ENCODE measurements around the gene NCF1. TPM values are rescaled to one million over a fixed set of nuclear protein-coding genes. Genes with fewer than 3 reads are reported as not detected.
A peak's percentile ranks its signal among the peaks of the same experiment; 100 is the strongest.
"Not testable (repeated sequence)": the region's sequence is repeated elsewhere in the genome, so short reads cannot be mapped to it uniquely, and the experiment has no call there.

NCF1 gene
- total RNA-seq (1 to 10 TPM; 3.9 to 4.5 TPM), total RNA-seq (0 to 7.4 (median 0.72) reads per million in 172 experiments)
- 22.0 TPM for polyA plus RNA-seq (2013, experiment 1 of 2)
- 28.9 TPM for polyA plus RNA-seq (2013, experiment 2 of 2)

DNA sequence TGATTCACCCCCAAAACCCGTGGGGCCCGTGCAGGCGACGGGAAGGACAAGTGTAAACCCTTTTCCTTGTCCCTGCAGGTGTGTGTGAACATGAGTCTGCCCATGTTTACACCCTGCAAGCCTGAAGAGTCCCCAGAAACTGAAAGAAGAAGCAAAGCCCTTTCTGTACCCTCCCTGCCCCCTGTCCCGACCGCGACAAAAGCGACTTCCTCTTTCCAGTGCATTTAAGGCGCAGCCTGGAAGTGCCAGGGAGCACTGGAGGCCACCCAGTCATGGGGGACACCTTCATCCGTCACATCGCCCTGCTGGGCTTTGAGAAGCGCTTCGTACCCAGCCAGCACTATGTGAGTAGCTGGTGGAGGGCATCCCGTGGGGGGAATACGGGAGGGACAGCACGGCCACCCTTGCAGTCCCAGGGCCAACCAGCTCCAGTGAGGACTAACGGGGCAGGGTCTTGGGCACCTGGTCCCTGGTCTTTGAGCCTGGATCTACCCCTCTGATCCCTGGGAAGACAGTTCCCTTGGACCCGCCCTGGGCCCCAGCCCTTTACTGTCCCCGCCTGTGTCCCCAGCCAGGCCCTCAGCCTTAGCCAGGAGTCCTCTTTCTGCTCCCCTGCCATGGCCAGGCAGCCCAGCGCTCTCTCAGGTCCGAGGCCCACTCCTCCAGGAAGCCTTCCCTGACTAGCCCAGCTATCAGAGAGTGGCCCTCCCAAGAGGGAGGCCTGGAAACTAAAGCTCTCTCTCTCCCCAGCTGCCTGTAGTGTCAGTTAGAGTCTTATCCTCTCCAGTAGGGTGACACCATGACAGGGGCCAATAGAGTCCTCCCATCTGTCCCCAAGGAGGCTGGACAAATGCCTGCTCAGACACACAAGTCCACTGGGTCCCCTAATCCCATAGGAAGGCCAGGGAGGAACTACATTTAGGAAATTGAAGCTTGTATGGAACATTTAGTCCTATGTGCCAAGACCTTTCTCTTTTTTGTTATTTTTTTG, at the start of gene NCF1:
Gene NCF1 (plus strand): TSS at position 252 of the 991 bp plus-strand sequence. CDS start 21 bp downstream, at position 273.
- H3K4me1 ChIP-seq (ENCODE audit: insufficient read depth, low read length); H3K27ac ChIP-seq (ENCODE audit: low read depth in 1 of 2, low read length in 2 of 2); H3K36me3 ChIP-seq (ENCODE audit: insufficient read depth, low read length); POLR2A ChIA-PET; intact Hi-C loops (cut with DNase I, micrococcal nuclease); H3K27me3 Mint-ChIP-seq; H3K4me3 Mint-ChIP-seq; H3K4me3 ChIP-seq (ENCODE audit: low read length); H3K27ac Mint-ChIP-seq; CTCF ChIA-PET; H3K36me3 Mint-ChIP-seq (ENCODE audit: low read depth); H3K27me3 ChIP-seq (ENCODE audit: control insufficient read depth in 1 of 2, insufficient read depth in 2 of 2, low read length in 2 of 2); H3K4me1 Mint-ChIP-seq (ENCODE audit: low read depth); DNase-seq; H3K9me3 ChIP-seq (ENCODE audit: control insufficient read depth in 1 of 2, insufficient read depth in 1 of 2, low read length in 2 of 2); H3K9me3 Mint-ChIP-seq: not testable (repeated sequence)
- peak; percentile 17 for ATAC-seq (ENCODE audit: poor library complexity)

DNA sequence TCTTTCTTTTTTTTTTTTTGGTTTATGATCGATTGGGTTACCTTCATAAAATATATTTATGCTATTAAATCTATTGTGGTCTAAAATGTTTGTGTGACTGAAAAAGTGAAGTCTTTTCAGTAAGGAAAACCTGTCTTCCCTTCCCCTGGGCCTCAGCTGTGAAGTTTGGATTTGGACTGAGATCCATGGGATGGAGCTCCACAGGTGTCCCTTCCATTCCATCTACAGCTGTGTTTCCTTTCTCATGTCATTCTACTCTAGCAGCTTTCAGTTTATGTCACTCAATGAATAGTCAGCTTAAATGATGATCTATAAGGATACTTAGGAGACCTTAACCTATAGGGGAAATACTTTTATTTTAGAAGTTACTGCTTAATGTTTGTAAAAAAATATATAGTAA, 48.0 kb upstream of the NCF1 start:
- H3K9me3 Mint-ChIP-seq: no peaks in the 10 kb centered on the region
- Histone ChIP-seq H3K9me3 (ENCODE audit: control insufficient read depth in 1 of 2, insufficient read depth in 1 of 2, low read length in 2 of 2) (no peaks in the 10 kb centered on the region), H3K27ac (ENCODE audit: low read depth in 1 of 2, low read length in 2 of 2) (no peak overlapping the region), H3K4me1 (ENCODE audit: insufficient read depth, low read length) (no peaks in the 10 kb centered on the region), H3K4me3 (ENCODE audit: low read length) (no peak overlapping the region), H3K27me3 (ENCODE audit: control insufficient read depth in 1 of 2, insufficient read depth in 2 of 2, low read length in 2 of 2) (no peaks in the 10 kb centered on the region), H3K36me3 (ENCODE audit: insufficient read depth, low read length) (peaks cover 22% of the 10 kb centered on the region)
- intact Hi-C loops (cut with DNase I, micrococcal nuclease): no loop called here
- H3K27me3 Mint-ChIP-seq: no peaks in the 10 kb centered on the region
- H3K27ac Mint-ChIP-seq: peak overlapping the region; percentile 52
- ChIA-PET CTCF (no interaction called here), POLR2A (no interaction called here)
- H3K4me3 Mint-ChIP-seq: no peak overlapping the region
- TF ChIP-seq, protein P1, sequence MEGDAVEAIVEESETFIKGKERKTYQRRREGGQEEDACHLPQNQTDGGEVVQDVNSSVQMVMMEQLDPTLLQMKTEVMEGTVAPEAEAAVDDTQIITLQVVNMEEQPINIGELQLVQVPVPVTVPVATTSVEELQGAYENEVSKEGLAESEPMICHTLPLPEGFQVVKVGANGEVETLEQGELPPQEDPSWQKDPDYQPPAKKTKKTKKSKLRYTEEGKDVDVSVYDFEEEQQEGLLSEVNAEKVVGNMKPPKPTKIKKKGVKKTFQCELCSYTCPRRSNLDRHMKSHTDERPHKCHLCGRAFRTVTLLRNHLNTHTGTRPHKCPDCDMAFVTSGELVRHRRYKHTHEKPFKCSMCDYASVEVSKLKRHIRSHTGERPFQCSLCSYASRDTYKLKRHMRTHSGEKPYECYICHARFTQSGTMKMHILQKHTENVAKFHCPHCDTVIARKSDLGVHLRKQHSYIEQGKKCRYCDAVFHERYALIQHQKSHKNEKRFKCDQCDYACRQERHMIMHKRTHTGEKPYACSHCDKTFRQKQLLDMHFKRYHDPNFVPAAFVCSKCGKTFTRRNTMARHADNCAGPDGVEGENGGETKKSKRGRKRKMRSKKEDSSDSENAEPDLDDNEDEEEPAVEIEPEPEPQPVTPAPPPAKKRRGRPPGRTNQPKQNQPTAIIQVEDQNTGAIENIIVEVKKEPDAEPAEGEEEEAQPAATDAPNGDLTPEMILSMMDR (IDR thresholded peaks at IDR 0.05): no peak
- peaks cover 45% of the 10 kb centered on the region for H3K36me3 Mint-ChIP-seq (ENCODE audit: low read depth)
- H3K4me1 Mint-ChIP-seq (ENCODE audit: low read depth): no peaks in the 10 kb centered on the region
- ATAC-seq (ENCODE audit: poor library complexity): no peak
- DNase-seq: no peak

DNA sequence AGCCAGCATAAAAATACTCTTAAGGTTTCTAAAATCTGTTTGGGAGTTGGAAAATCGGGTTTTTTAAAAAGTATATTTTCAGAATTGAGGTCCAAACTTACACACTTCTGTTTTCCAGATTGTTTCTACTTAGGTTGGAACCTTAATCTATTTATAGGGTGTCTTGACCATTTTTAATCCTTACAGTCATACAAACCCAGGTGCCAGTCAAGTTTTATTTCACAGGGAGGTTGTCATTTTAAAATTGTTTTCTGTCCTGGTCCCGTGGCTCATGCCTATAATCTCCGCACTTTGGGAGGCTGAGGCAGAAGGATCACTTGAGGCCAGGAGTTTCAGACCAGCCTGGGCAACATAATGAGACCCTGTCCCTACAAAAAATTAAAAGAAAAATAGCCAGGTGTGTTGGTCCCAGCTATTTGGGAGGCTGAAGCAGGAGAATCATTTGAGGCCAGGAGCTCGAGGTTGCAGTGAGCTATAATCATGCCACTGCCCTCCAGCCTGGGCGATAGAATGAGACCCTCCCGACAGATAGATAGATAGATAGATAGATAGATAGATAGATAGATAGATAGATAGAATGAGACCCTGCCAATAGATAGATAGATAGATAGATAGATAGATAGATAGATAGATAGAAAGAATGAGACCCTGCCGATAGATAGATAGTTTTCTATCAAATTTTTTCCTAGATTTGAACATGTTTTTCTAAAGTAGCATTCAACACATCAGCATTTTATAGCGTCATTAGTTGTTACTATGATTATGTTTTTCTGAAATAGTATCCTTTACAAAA, 47.3 kb upstream of the NCF1 start:
- no peak overlapping the region for H3K4me3 ChIP-seq (ENCODE audit: low read length)
- Mint-ChIP-seq H3K4me1 (ENCODE audit: low read depth) (no peaks in the 10 kb centered on the region), H3K27ac (peak overlapping the region; percentile 55), H3K36me3 (ENCODE audit: low read depth) (peaks cover 47% of the 10 kb centered on the region), H3K4me3 (no peak overlapping the region), H3K9me3 (no peaks in the 10 kb centered on the region), H3K27me3 (no peaks in the 10 kb centered on the region)
- H3K9me3 ChIP-seq (ENCODE audit: control insufficient read depth in 1 of 2, insufficient read depth in 1 of 2, low read length in 2 of 2): no peaks in the 10 kb centered on the region
- POLR2A ChIA-PET: no interaction called here
- no peak for DNase-seq
- H3K27me3 ChIP-seq (ENCODE audit: control insufficient read depth in 1 of 2, insufficient read depth in 2 of 2, low read length in 2 of 2): no peaks in the 10 kb centered on the region
- peaks cover 17% of the 10 kb centered on the region for H3K36me3 ChIP-seq (ENCODE audit: insufficient read depth, low read length)
- H3K27ac ChIP-seq (ENCODE audit: low read depth in 1 of 2, low read length in 2 of 2): no peak overlapping the region
- intact Hi-C loops (cut with DNase I, micrococcal nuclease): no loop called here
- TF ChIP-seq, protein P1 (IDR thresholded peaks at IDR 0.05): no peak
- H3K4me1 ChIP-seq (ENCODE audit: insufficient read depth, low read length): no peaks in the 10 kb centered on the region
- CTCF ChIA-PET: no interaction called here
- ATAC-seq (ENCODE audit: poor library complexity): no peak

DNA sequence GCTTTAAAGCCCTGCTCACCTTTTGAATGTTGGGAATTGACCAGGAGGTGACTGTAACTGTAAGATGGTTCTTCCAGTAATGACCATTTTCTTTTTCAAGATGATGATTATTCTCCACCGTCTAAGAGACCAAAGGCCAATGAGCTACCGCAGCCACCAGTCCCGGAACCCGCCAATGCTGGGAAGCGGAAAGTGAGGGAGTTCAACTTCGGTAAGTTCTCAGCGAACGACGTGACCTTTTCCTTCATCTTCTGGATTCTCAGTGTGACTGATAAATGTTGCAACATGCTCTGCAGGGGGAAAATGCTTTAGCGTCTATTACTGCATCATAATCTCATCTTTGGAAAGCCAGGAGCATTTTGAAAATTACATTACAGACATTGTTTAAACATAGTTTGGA, 45.1 kb upstream of the NCF1 start:
- H3K4me3 ChIP-seq (ENCODE audit: low read length); H3K4me1 ChIP-seq (ENCODE audit: insufficient read depth, low read length); H3K27ac Mint-ChIP-seq; H3K9me3 ChIP-seq (ENCODE audit: control insufficient read depth in 1 of 2, insufficient read depth in 1 of 2, low read length in 2 of 2); H3K4me3 Mint-ChIP-seq; H3K27me3 Mint-ChIP-seq; DNase-seq; H3K27ac ChIP-seq (ENCODE audit: low read depth in 1 of 2, low read length in 2 of 2); ATAC-seq (ENCODE audit: poor library complexity); H3K9me3 Mint-ChIP-seq; H3K27me3 ChIP-seq (ENCODE audit: control insufficient read depth in 1 of 2, insufficient read depth in 2 of 2, low read length in 2 of 2); intact Hi-C loops (cut with DNase I, micrococcal nuclease); CTCF ChIA-PET; POLR2A ChIA-PET; H3K4me1 Mint-ChIP-seq (ENCODE audit: low read depth): not testable (repeated sequence)
- peaks cover 31% of the 10 kb centered on the region for H3K36me3 Mint-ChIP-seq (ENCODE audit: low read depth)
- peaks cover 11% of the 10 kb centered on the region for H3K36me3 ChIP-seq (ENCODE audit: insufficient read depth, low read length)

DNA sequence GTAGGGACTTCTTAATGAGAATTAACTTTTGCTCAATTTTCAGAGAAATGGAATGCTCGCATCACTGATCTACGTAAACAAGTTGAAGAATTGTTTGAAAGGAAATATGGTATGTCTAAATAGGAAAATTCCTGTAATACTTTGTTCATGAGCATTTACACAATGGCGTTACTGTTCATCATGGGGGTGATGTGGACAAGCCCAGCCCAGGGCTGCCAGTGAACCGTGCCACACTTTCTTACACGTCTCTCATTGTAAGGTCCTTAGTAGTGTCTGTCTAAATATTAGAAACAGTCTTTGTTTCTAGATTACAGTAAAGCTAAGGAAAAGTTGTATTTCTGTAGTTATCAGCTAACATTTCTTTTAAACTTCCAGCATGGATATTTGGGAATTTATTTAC, 43.6 kb upstream of the NCF1 start:
- CTCF ChIA-PET; H3K27me3 Mint-ChIP-seq; H3K27me3 ChIP-seq (ENCODE audit: control insufficient read depth in 1 of 2, insufficient read depth in 2 of 2, low read length in 2 of 2); H3K27ac Mint-ChIP-seq; H3K9me3 Mint-ChIP-seq; DNase-seq; H3K4me3 Mint-ChIP-seq; intact Hi-C loops (cut with DNase I, micrococcal nuclease); POLR2A ChIA-PET; H3K4me3 ChIP-seq (ENCODE audit: low read length); ATAC-seq (ENCODE audit: poor library complexity); H3K4me1 ChIP-seq (ENCODE audit: insufficient read depth, low read length); H3K9me3 ChIP-seq (ENCODE audit: control insufficient read depth in 1 of 2, insufficient read depth in 1 of 2, low read length in 2 of 2); H3K4me1 Mint-ChIP-seq (ENCODE audit: low read depth); H3K27ac ChIP-seq (ENCODE audit: low read depth in 1 of 2, low read length in 2 of 2): not testable (repeated sequence)
- H3K36me3 Mint-ChIP-seq (ENCODE audit: low read depth): peaks cover 24% of the 10 kb centered on the region
- peaks cover 11% of the 10 kb centered on the region for H3K36me3 ChIP-seq (ENCODE audit: insufficient read depth, low read length)
